WTC11 (cell line): ENCODE results near the gene SUPV3L1. TPM values are rescaled to one million over a fixed set of nuclear protein-coding genes. Genes with fewer than 3 reads are reported as not detected.

Source experiments
- ATAC-seq: fragments of 200-7000 bp; cut with Tn5 transposase; 2 replicates; pipeline ENCODE4 v1.10.0; 2021; ENCODE audit warnings: mild to moderate bottlenecking, moderate library complexity
- CTCF ChIA-PET: fragments of 300-600 bp; sonication (Branson Sonifier 250); formaldehyde crosslinking; loops from one replicate; lab custom pipeline; 2021; ENCODE audit warnings: antibody characterized with exemption; lab: Charles Lee
- POLR2A ChIA-PET: fragments of 350-600 bp; sonication (Branson Sonifier 250); formaldehyde crosslinking; loops from one replicate; lab custom pipeline; 2021; ENCODE audit warnings: antibody characterized with exemption; lab: Charles Lee
- DNase-seq: peaks from one replicate; pipeline ENCODE4 v3.0.0; 2021; ENCODE audit warnings: low spot score
- H3K27ac Mint-ChIP-seq: 2 replicates; pipeline ENCODE4 v1.8.0; 2021; ENCODE audit warnings: mixed read lengths
- H3K27me3 Mint-ChIP-seq: 2 replicates; pipeline ENCODE4 v1.8.0; 2021; ENCODE audit warnings: low read depth, mild to moderate bottlenecking, moderate library complexity, mixed read lengths
- H3K36me3 Mint-ChIP-seq: 2 replicates; pipeline ENCODE4 v1.8.0; 2021; ENCODE audit warnings: mixed read lengths
- H3K4me1 Mint-ChIP-seq: 2 replicates; pipeline ENCODE4 v1.8.0; 2022; ENCODE audit warnings: mixed read lengths
- H3K4me3 Mint-ChIP-seq: 2 replicates; pipeline ENCODE4 v1.8.0; 2021; ENCODE audit warnings: mild to moderate bottlenecking, moderate library complexity, mixed read lengths
- H3K9me3 Mint-ChIP-seq: 2 replicates; pipeline ENCODE4 v1.8.0; 2021; ENCODE audit warnings: mixed read lengths
- CDX4 ChIP-seq: fragments of 250-450 bp; sonication (Bioruptor Pico); IDR thresholded peaks from 2 replicates; pipeline ENCODE4 v1.9.0; 2021; ENCODE audit warnings: moderate library complexity, mild to moderate bottlenecking, inconsistent platforms, borderline replicate concordance
- FOXJ3 ChIP-seq: sonication (generic); formaldehyde crosslinking; IDR thresholded peaks from 2 replicates; pipeline ENCODE4 v1.9.0; 2021; ENCODE audit warnings: missing genetic modification reagents, mild to moderate bottlenecking, borderline replicate concordance
- IRF1 ChIP-seq: sonication (generic); formaldehyde crosslinking; IDR thresholded peaks from 2 replicates; pipeline ENCODE4 v1.8.0; 2023; ENCODE audit warnings: missing genetic modification reagents
- IRF2 ChIP-seq: sonication (generic); formaldehyde crosslinking; IDR thresholded peaks from 2 replicates; pipeline ENCODE4 v1.8.0; 2022; ENCODE audit warnings: low read depth, missing genetic modification reagents, borderline replicate concordance
- JAZF1 ChIP-seq: fragments of 250-450 bp; sonication (Bioruptor Pico); IDR thresholded peaks from 2 replicates; pipeline ENCODE4 v1.9.0; 2021; ENCODE audit warnings: moderate library complexity, mild to moderate bottlenecking, inconsistent platforms
- JUN ChIP-seq: sonication (generic); formaldehyde crosslinking; IDR thresholded peaks from 2 replicates; pipeline ENCODE4 v1.8.0; 2023; ENCODE audit warnings: mild to moderate bottlenecking, missing genetic modification reagents
- NFYB ChIP-seq: sonication (generic); formaldehyde crosslinking; conservative IDR thresholded peaks from 2 replicates; pipeline ENCODE4 v1.8.0; 2022; ENCODE audit warnings: low read depth, missing genetic modification reagents
- NR1H2 ChIP-seq: sonication (generic); formaldehyde crosslinking; IDR thresholded peaks from 2 replicates; pipeline ENCODE4 v1.9.0; 2021; ENCODE audit warnings: mild to moderate bottlenecking, moderate library complexity, missing genetic modification reagents
- NR2C2 ChIP-seq: sonication (generic); formaldehyde crosslinking; IDR thresholded peaks from 2 replicates; pipeline ENCODE4 v1.8.0; 2022; ENCODE audit warnings: mild to moderate bottlenecking, missing genetic modification reagents
- NR3C1 ChIP-seq: sonication (generic); formaldehyde crosslinking; conservative IDR thresholded peaks from 2 replicates; pipeline ENCODE4 v1.8.1; 2023; ENCODE audit warnings: low read depth, mild to moderate bottlenecking, missing genetic modification reagents
- PRRX2 ChIP-seq: fragments of 250-450 bp; sonication (Bioruptor Pico); IDR thresholded peaks from 2 replicates; pipeline ENCODE4 v1.8.0; 2021; ENCODE audit warnings: mild to moderate bottlenecking
- SMAD3 ChIP-seq: sonication (generic); formaldehyde crosslinking; IDR thresholded peaks from 2 replicates; pipeline ENCODE4 v1.8.0; 2022; ENCODE audit warnings: missing genetic modification reagents, mild to moderate bottlenecking, borderline replicate concordance
- ZNF219 ChIP-seq: sonication (generic); formaldehyde crosslinking; IDR thresholded peaks from 2 replicates; pipeline ENCODE4 v1.8.0; 2023; ENCODE audit warnings: missing genetic modification reagents, mild to moderate bottlenecking, borderline replicate concordance
- ZNF396 ChIP-seq: fragments of 250-450 bp; sonication (Bioruptor Pico); IDR thresholded peaks from 2 replicates; pipeline ENCODE4 v1.8.0; 2021; ENCODE audit warnings: mild to moderate bottlenecking, moderate library complexity, borderline replicate concordance
- ZNF423 ChIP-seq: fragments of 250-450 bp; sonication (Bioruptor Pico); IDR thresholded peaks from 2 replicates; pipeline ENCODE4 v2.1.2; 2022; ENCODE audit warnings: mild to moderate bottlenecking, moderate library complexity
- total RNA-seq: library from RNA; stranded (reverse); gene quantifications from 3 replicates; pipeline ENCODE4 v1.2.3, GENCODE V29; 2021
- TF ChIP-seq, protein P1 (sequence below): sonication (generic); formaldehyde crosslinking; IDR thresholded peaks from 2 replicates; pipeline ENCODE4 v1.8.1; 2022; ENCODE audit warnings: low read depth, missing genetic modification reagents, borderline replicate concordance
- TF ChIP-seq, protein P2 (sequence below): sonication (generic); formaldehyde crosslinking; IDR thresholded peaks from 2 replicates; pipeline ENCODE4 v1.8.1; 2022; ENCODE audit warnings: mild to moderate bottlenecking, moderate library complexity, missing genetic modification reagents
- TF ChIP-seq, protein P3 (sequence below): fragments of 250-450 bp; sonication (Bioruptor Pico); IDR thresholded peaks from 2 replicates; pipeline ENCODE4 v1.9.0; 2021; ENCODE audit warnings: mild to moderate bottlenecking

Gene SUPV3L1
- total RNA-seq, 1 experiment from 2014 or later = 41.2 TPM

DNA sequence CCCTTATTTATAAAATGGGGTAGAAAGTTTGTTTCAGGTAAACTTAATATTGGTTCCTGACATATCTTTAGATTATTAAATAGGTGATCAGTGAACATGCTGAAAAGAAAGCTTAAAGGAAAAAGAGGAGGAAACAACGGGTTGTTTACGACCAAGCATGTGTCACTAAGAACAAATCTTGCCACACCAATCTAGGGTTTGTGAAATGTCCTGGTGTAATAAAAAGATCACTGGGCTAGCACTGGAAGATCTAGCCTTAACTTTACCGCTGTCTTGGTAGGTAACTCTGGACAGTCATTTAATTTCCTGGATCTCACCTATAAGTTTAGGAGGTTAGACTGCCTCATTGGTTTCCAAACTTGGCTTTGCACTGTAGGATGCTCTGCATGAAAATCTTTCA is 37.1 kb upstream of the SUPV3L1 start:
- ChIA-PET POLR2A (interaction anchor here (0.6 kb wide), 1 partner anchor 14 kb away, joined by 4 read pairs; no protein-coding TSS in a partner anchor), CTCF (no interaction called here)
- Mint-ChIP-seq H3K4me1 (no peaks in the 10 kb centered on the region), H3K4me3 (no peak overlapping the region), H3K9me3 (no peaks in the 10 kb centered on the region), H3K27ac (no peak overlapping the region), H3K27me3 (no peaks in the 10 kb centered on the region), H3K36me3 (no peaks in the 10 kb centered on the region)
- DNase-seq = no peak
- no peak for ATAC-seq
- no peak for TF ChIP-seq ZNF219
- TF ChIP-seq, protein P1, sequence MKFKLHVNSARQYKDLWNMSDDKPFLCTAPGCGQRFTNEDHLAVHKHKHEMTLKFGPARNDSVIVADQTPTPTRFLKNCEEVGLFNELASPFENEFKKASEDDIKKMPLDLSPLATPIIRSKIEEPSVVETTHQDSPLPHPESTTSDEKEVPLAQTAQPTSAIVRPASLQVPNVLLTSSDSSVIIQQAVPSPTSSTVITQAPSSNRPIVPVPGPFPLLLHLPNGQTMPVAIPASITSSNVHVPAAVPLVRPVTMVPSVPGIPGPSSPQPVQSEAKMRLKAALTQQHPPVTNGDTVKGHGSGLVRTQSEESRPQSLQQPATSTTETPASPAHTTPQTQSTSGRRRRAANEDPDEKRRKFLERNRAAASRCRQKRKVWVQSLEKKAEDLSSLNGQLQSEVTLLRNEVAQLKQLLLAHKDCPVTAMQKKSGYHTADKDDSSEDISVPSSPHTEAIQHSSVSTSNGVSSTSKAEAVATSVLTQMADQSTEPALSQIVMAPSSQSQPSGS (CRISPR knock-in tag) = no peak

DNA sequence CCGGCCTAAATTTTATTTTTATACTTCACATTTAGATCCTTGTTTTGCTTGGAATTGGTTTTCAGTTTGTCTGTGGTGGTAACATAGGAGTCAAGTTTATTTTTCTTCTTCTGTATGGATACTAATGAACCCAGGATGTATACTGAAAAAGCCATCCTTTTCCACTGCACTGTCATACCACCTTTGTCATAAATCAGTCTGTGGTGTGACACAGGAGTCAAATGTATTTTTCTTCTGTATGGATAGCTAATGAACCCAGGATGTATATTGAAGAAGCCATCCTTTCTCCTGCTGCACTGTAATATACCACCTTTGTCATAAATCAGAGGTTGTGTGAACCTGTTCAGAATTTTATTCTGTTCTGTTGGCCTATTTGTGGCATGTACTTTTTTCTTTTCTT is 34.7 kb upstream of the SUPV3L1 start:
- no peaks in the 10 kb centered on the region for H3K27me3 Mint-ChIP-seq
- POLR2A ChIA-PET = no interaction called here
- H3K4me1 Mint-ChIP-seq = no peaks in the 10 kb centered on the region
- no peak for ATAC-seq
- H3K9me3 Mint-ChIP-seq = no peaks in the 10 kb centered on the region
- H3K4me3 Mint-ChIP-seq = no peak overlapping the region
- H3K36me3 Mint-ChIP-seq = no peaks in the 10 kb centered on the region
- no peak overlapping the region for H3K27ac Mint-ChIP-seq
- no peak for DNase-seq
- TF ChIP-seq NR1H2 (CRISPR knock-in tag) (no peak), NFYB (CRISPR knock-in tag) (no peak), PRRX2 (CRISPR knock-in tag) (no peak), ZNF396 (CRISPR knock-in tag) (no peak), SMAD3 (CRISPR knock-in tag) (no peak), IRF2 (CRISPR knock-in tag) (no peak), CDX4 (CRISPR knock-in tag) (no peak), NR3C1 (CRISPR knock-in tag) (no peak)
- TF ChIP-seq, protein P2, sequence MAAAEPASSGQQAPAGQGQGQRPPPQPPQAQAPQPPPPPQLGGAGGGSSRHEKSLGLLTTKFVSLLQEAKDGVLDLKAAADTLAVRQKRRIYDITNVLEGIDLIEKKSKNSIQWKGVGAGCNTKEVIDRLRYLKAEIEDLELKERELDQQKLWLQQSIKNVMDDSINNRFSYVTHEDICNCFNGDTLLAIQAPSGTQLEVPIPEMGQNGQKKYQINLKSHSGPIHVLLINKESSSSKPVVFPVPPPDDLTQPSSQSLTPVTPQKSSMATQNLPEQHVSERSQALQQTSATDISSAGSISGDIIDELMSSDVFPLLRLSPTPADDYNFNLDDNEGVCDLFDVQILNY (CRISPR knock-in tag) = no peak
- CTCF ChIA-PET = no interaction called here

- TF ChIP-seq JAZF1 (CRISPR knock-in tag) (no peak), FOXJ3 (CRISPR knock-in tag) (no peak)
- no peaks in the 10 kb centered on the region for H3K9me3 Mint-ChIP-seq
- ATAC-seq (no peak), DNase-seq (no peak)
- H3K4me1 Mint-ChIP-seq = no peaks in the 10 kb centered on the region
- no peak overlapping the region for H3K27ac Mint-ChIP-seq
- POLR2A ChIA-PET = no interaction called here
- CTCF ChIA-PET = no interaction called here
- H3K4me3 Mint-ChIP-seq = no peak overlapping the region
- H3K27me3 Mint-ChIP-seq = no peaks in the 10 kb centered on the region
- no peaks in the 10 kb centered on the region for H3K36me3 Mint-ChIP-seq
Observed at GRCh38 chr10:69145864-69146263, 34.2 kb upstream of the SUPV3L1 start.

- DNase-seq = no peak
- no peaks in the 10 kb centered on the region for H3K9me3 Mint-ChIP-seq
- TF ChIP-seq NR2C2 (CRISPR knock-in tag) (no peak), PRRX2 (CRISPR knock-in tag) (no peak), JUN (CRISPR knock-in tag) (no peak), IRF1 (CRISPR knock-in tag) (no peak), ZNF423 (CRISPR knock-in tag) (no peak)
- TF ChIP-seq, protein P3, sequence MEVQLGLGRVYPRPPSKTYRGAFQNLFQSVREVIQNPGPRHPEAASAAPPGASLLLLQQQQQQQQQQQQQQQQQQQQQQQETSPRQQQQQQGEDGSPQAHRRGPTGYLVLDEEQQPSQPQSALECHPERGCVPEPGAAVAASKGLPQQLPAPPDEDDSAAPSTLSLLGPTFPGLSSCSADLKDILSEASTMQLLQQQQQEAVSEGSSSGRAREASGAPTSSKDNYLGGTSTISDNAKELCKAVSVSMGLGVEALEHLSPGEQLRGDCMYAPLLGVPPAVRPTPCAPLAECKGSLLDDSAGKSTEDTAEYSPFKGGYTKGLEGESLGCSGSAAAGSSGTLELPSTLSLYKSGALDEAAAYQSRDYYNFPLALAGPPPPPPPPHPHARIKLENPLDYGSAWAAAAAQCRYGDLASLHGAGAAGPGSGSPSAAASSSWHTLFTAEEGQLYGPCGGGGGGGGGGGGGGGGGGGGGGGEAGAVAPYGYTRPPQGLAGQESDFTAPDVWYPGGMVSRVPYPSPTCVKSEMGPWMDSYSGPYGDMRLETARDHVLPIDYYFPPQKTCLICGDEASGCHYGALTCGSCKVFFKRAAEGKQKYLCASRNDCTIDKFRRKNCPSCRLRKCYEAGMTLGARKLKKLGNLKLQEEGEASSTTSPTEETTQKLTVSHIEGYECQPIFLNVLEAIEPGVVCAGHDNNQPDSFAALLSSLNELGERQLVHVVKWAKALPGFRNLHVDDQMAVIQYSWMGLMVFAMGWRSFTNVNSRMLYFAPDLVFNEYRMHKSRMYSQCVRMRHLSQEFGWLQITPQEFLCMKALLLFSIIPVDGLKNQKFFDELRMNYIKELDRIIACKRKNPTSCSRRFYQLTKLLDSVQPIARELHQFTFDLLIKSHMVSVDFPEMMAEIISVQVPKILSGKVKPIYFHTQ (CRISPR knock-in tag) = no peak
- TF ChIP-seq, all 79 proteins: peak for 0
- Mint-ChIP-seq H3K4me3 (no peak overlapping the region), H3K4me1 (no peaks in the 10 kb centered on the region), H3K27me3 (no peaks in the 10 kb centered on the region), H3K27ac (no peak overlapping the region), H3K36me3 (no peaks in the 10 kb centered on the region)
- ChIA-PET CTCF (no interaction called here), POLR2A (no interaction called here)
- no peak for ATAC-seq
Observed at GRCh38 chr10:69146759-69147158, 33.3 kb upstream of the SUPV3L1 start.
